Measurements from ENCODE around the gene SLC29A2.

- TF ChIP-seq CTCF (IDR thresholded peaks at IDR 0.05; ENCODE audit: low read depth, low read length, missing input control): no peak
- no peak for TF ChIP-seq HNF4G (IDR thresholded peaks at IDR 0.05)
- TF ChIP-seq GABPA (IDR thresholded peaks at IDR 0.05 in 1 of 2, conservative IDR thresholded peaks at IDR 0.05 in 1 of 2): no peak
- no peak for TF ChIP-seq EGR1 (IDR thresholded peaks at IDR 0.05; ENCODE audit: low read depth in 2 of 2)
- no peak for TF ChIP-seq SP1 (IDR thresholded peaks at IDR 0.05)
- TF ChIP-seq RXRA (IDR thresholded peaks at IDR 0.05): no peak
- TF ChIP-seq JUND (IDR thresholded peaks at IDR 0.05): no peak
- TF ChIP-seq REST (IDR thresholded peaks at IDR 0.05): no peak
- TF ChIP-seq FOXA1 (IDR thresholded peaks at IDR 0.05): no peak
- no peak for TF ChIP-seq ATF3 (IDR thresholded peaks at IDR 0.05)
- no peak for TF ChIP-seq RAD21 (IDR thresholded peaks at IDR 0.05)
- no peak for TF ChIP-seq TAF1 (conservative IDR thresholded peaks at IDR 0.05)
- TF ChIP-seq MAX (IDR thresholded peaks at IDR 0.05): no peak
Measured at GRCh38 chr11:66373265-66373664, 1.7 kb upstream of the SLC29A2 start.

Measured in liver (tissue), 3 donors.